WTC11 (cell line): ENCODE results near the gene CCR6. TPM values are rescaled to one million over a fixed set of nuclear protein-coding genes. Genes with fewer than 3 reads are reported as not detected.

ENCODE experiments used
- ATAC-seq: fragments of 200-7000 bp; cut with Tn5 transposase; 2 replicates; pipeline ENCODE4 v1.10.0; 2021; ENCODE audit warnings: mild to moderate bottlenecking, moderate library complexity
- CTCF ChIA-PET: fragments of 300-600 bp; sonication (Branson Sonifier 250); formaldehyde crosslinking; loops from one replicate; lab custom pipeline; 2021; ENCODE audit warnings: antibody characterized with exemption; lab: Charles Lee
- POLR2A ChIA-PET: fragments of 350-600 bp; sonication (Branson Sonifier 250); formaldehyde crosslinking; loops from one replicate; lab custom pipeline; 2021; ENCODE audit warnings: antibody characterized with exemption; lab: Charles Lee
- DNase-seq: peaks from one replicate; pipeline ENCODE4 v3.0.0; 2021; ENCODE audit warnings: low spot score
- H3K27ac Mint-ChIP-seq: 2 replicates; pipeline ENCODE4 v1.8.0; 2021; ENCODE audit warnings: mixed read lengths
- H3K27me3 Mint-ChIP-seq: 2 replicates; pipeline ENCODE4 v1.8.0; 2021; ENCODE audit warnings: low read depth, mild to moderate bottlenecking, moderate library complexity, mixed read lengths
- H3K36me3 Mint-ChIP-seq: 2 replicates; pipeline ENCODE4 v1.8.0; 2021; ENCODE audit warnings: mixed read lengths
- H3K4me1 Mint-ChIP-seq: 2 replicates; pipeline ENCODE4 v1.8.0; 2022; ENCODE audit warnings: mixed read lengths
- H3K4me3 Mint-ChIP-seq: 2 replicates; pipeline ENCODE4 v1.8.0; 2021; ENCODE audit warnings: mild to moderate bottlenecking, moderate library complexity, mixed read lengths
- H3K9me3 Mint-ChIP-seq: 2 replicates; pipeline ENCODE4 v1.8.0; 2021; ENCODE audit warnings: mixed read lengths
- AFF4 ChIP-seq: sonication (generic); formaldehyde crosslinking; IDR thresholded peaks from 2 replicates; pipeline ENCODE4 v1.8.1; 2023; ENCODE audit warnings: mild to moderate bottlenecking, missing genetic modification reagents, borderline replicate concordance
- ARID4B ChIP-seq: sonication (generic); formaldehyde crosslinking; IDR thresholded peaks from 2 replicates; pipeline ENCODE4 v1.8.0; 2023; ENCODE audit warnings: missing genetic modification reagents, mild to moderate bottlenecking, borderline replicate concordance
- ATF1 ChIP-seq: sonication (generic); formaldehyde crosslinking; IDR thresholded peaks from 2 replicates; pipeline ENCODE4 v1.8.1; 2023; ENCODE audit warnings: mild to moderate bottlenecking, moderate library complexity, missing genetic modification reagents
- CBFB ChIP-seq: sonication (generic); formaldehyde crosslinking; IDR thresholded peaks from 2 replicates; pipeline ENCODE4 v1.8.1; 2022; ENCODE audit warnings: mild to moderate bottlenecking, low read depth, missing genetic modification reagents
- E2F5 ChIP-seq: sonication (generic); formaldehyde crosslinking; IDR thresholded peaks from 2 replicates; pipeline ENCODE4 v1.8.1; 2022; ENCODE audit warnings: mild to moderate bottlenecking, moderate library complexity, missing genetic modification reagents
- ELF4 ChIP-seq: sonication (generic); formaldehyde crosslinking; IDR thresholded peaks from 2 replicates; pipeline ENCODE4 v1.8.1; 2022; ENCODE audit warnings: low read depth, mild to moderate bottlenecking, moderate library complexity, missing genetic modification reagents
- FOXP1 ChIP-seq: sonication (generic); formaldehyde crosslinking; IDR thresholded peaks from 2 replicates; pipeline ENCODE4 v1.8.0; 2022; ENCODE audit warnings: missing genetic modification reagents, mild to moderate bottlenecking, moderate library complexity, borderline replicate concordance
- HMGA2 ChIP-seq: fragments of 250-450 bp; sonication (Bioruptor Pico); IDR thresholded peaks from 2 replicates; pipeline ENCODE4 v1.4.0; 2021; ENCODE audit warnings: mild to moderate bottlenecking, moderate library complexity
- IRF2 ChIP-seq: sonication (generic); formaldehyde crosslinking; IDR thresholded peaks from 2 replicates; pipeline ENCODE4 v1.8.0; 2022; ENCODE audit warnings: low read depth, missing genetic modification reagents, borderline replicate concordance
- NFATC4 ChIP-seq: fragments of 250-450 bp; sonication (Bioruptor Pico); IDR thresholded peaks from 2 replicates; pipeline ENCODE4 v1.9.0; 2021; ENCODE audit warnings: mild to moderate bottlenecking
- NR2C2 ChIP-seq: sonication (generic); formaldehyde crosslinking; IDR thresholded peaks from 2 replicates; pipeline ENCODE4 v1.8.0; 2022; ENCODE audit warnings: mild to moderate bottlenecking, missing genetic modification reagents
- NR3C1 ChIP-seq: sonication (generic); formaldehyde crosslinking; conservative IDR thresholded peaks from 2 replicates; pipeline ENCODE4 v1.8.1; 2023; ENCODE audit warnings: low read depth, mild to moderate bottlenecking, missing genetic modification reagents
- OVOL2 ChIP-seq: fragments of 250-450 bp; sonication (Bioruptor Pico); IDR thresholded peaks from 2 replicates; pipeline ENCODE4 v1.9.0; 2021; ENCODE audit warnings: mild to moderate bottlenecking, borderline replicate concordance
- TP53 ChIP-seq: sonication (generic); formaldehyde crosslinking; IDR thresholded peaks from 2 replicates; pipeline ENCODE4 v1.8.1; 2023; ENCODE audit warnings: mild to moderate bottlenecking, missing genetic modification reagents
- ZMAT4 ChIP-seq: fragments of 250-450 bp; sonication (Bioruptor Pico); IDR thresholded peaks from 2 replicates; pipeline ENCODE4 v1.9.0; 2021; ENCODE audit warnings: mild to moderate bottlenecking
- ZNF281 ChIP-seq: sonication (generic); formaldehyde crosslinking; IDR thresholded peaks from 2 replicates; pipeline ENCODE4 v1.8.0; 2023; ENCODE audit warnings: mild to moderate bottlenecking, missing genetic modification reagents
- ZNF416 ChIP-seq: fragments of 250-450 bp; sonication (Bioruptor Pico); IDR thresholded peaks from 2 replicates; pipeline ENCODE4 v1.9.0; 2021; ENCODE audit warnings: mild to moderate bottlenecking, inconsistent platforms
- ZNF423 ChIP-seq: fragments of 250-450 bp; sonication (Bioruptor Pico); IDR thresholded peaks from 2 replicates; pipeline ENCODE4 v2.1.2; 2022; ENCODE audit warnings: mild to moderate bottlenecking, moderate library complexity
- ZNF512 ChIP-seq: sonication (generic); formaldehyde crosslinking; IDR thresholded peaks from 2 replicates; pipeline ENCODE4 v1.8.1; 2022; ENCODE audit warnings: missing genetic modification reagents, borderline replicate concordance
- total RNA-seq: library from RNA; stranded (reverse); gene quantifications from 3 replicates; pipeline ENCODE4 v1.2.3, GENCODE V29; 2021

Gene CCR6
- total RNA-seq, 1 experiment from 2014 or later, result not detected

GRCh38 chr6:167105060-167105459 is 17.8 kb upstream of the CCR6 start:
- Mint-ChIP-seq H3K27me3 (no peaks in the 10 kb centered on the region), H3K4me3 (no peak overlapping the region)

More at GRCh38 chr6:167105060-167105459, 17.8 kb upstream of the CCR6 start:
- 0 out of 2 replicates have a peak, but pooled peaks cover 3% of the 10 kb centered on the region for H3K9me3 Mint-ChIP-seq
- ChIA-PET POLR2A (no interaction called here), CTCF (interaction anchor here (0.5 kb wide), 1 partner anchor 12 kb away, joined by 3 read pairs; no protein-coding TSS in a partner anchor)
- no peaks in the 10 kb centered on the region for H3K4me1 Mint-ChIP-seq
- no peak overlapping the region for H3K27ac Mint-ChIP-seq
- DNase-seq, result no peak
- no peak for ATAC-seq
- no peaks in the 10 kb centered on the region for H3K36me3 Mint-ChIP-seq
- no peak for TF ChIP-seq E2F5 (CRISPR knock-in tag)
- no peak for TF ChIP-seq NR3C1
- TF ChIP-seq NFATC4, result no peak
- TF ChIP-seq ZMAT4 (CRISPR knock-in tag), result no peak
- TF ChIP-seq HMGA2 (CRISPR knock-in tag), result no peak
- no peak for TF ChIP-seq NR2C2 (CRISPR knock-in tag)
- no peak for TF ChIP-seq ARID4B
- no peak for TF ChIP-seq AFF4
- no peak for TF ChIP-seq ATF1 (CRISPR knock-in tag)
- TF ChIP-seq ELF4 (CRISPR knock-in tag), result no peak
- no peak for TF ChIP-seq OVOL2 (CRISPR knock-in tag)
- TF ChIP-seq ZNF423 (CRISPR knock-in tag), result no peak
- no peak for TF ChIP-seq ZNF416 (CRISPR knock-in tag)
- TF ChIP-seq TP53 (CRISPR knock-in tag), result no peak
- no peak for TF ChIP-seq ZNF512 (CRISPR knock-in tag)
- no peak for TF ChIP-seq IRF2 (CRISPR knock-in tag)
- no peak for TF ChIP-seq FOXP1 (CRISPR knock-in tag)
- TF ChIP-seq ZNF281 (CRISPR knock-in tag), result no peak
- no peak for TF ChIP-seq CBFB (CRISPR knock-in tag)
